Keratinocyte (primary cell): ENCODE results near the gene CHRDL1. TPM values are rescaled to one million over a fixed set of nuclear protein-coding genes. Genes with fewer than 3 reads are reported as not detected.

Source experiments
- DNase-seq: peaks from one replicate; pipeline ENCODE4 v3.0.0-alpha.2; 2011; ENCODE audit warnings: low read depth, missing footprints, low spot score
- FAIRE-seq: peaks from 2 replicates; lab custom pipeline; 2011; peaks lifted over from hg19 to GRCh38; lab: Jason Lieb, UNC
- H2AFZ ChIP-seq: 2 replicates; pipeline ENCODE4 v1.6.0; 2012; ENCODE audit warnings: low read length, control low read depth, inconsistent platforms; ENCODE audit not compliant: control insufficient read depth
- H3K27ac ChIP-seq: 2 replicates; pipeline ENCODE4 v1.5.1; 2011; ENCODE audit warnings: low read length; ENCODE audit not compliant: control insufficient read depth, insufficient read depth
- H3K27me3 ChIP-seq: 3 replicates; pipeline ENCODE4 v1.6.0; 2011; ENCODE audit warnings: low read length; ENCODE audit not compliant: control insufficient read depth, insufficient read depth; ENCODE audit errors: extremely low read depth
- H3K36me3 ChIP-seq, 2 experiments: 2 replicates in 1 of 2; 3 replicates in 1 of 2; pipeline ENCODE4 v1.5.1; 2011; ENCODE audit warnings: low read length in 2 of 2, mild to moderate bottlenecking in 1 of 2; ENCODE audit not compliant: control insufficient read depth in 2 of 2, insufficient read depth in 2 of 2; ENCODE audit errors: extremely low read depth in 1 of 2
- H3K4me1 ChIP-seq: 3 replicates; pipeline ENCODE4 v1.5.1; 2011; ENCODE audit warnings: low read length; ENCODE audit not compliant: control insufficient read depth, insufficient read depth; ENCODE audit errors: extremely low read depth
- H3K4me2 ChIP-seq: 3 replicates; pipeline ENCODE4 v1.6.0; 2011; ENCODE audit warnings: low read depth, low read length; ENCODE audit not compliant: control insufficient read depth, insufficient read depth; ENCODE audit errors: extremely low read depth
- H3K4me3 ChIP-seq, 3 experiments: fragments of 200-600 bp in 1 of 3; sonication (generic) in 1 of 3; 2 replicates in 2 of 3; 3 replicates in 1 of 3; pipeline ENCODE4 v1.5.1; 2011 to 2016; ENCODE audit warnings: low read length in 3 of 3, mild to moderate bottlenecking in 3 of 3, control low read depth in 2 of 3, inconsistent platforms in 1 of 3, low read depth in 1 of 3, mixed read lengths in 1 of 3, mixed run types in 1 of 3, moderate library complexity in 1 of 3; ENCODE audit not compliant: control insufficient read depth in 2 of 3, insufficient read depth in 2 of 3; ENCODE audit errors: extremely low read depth in 1 of 3
- H3K79me2 ChIP-seq: 2 replicates; pipeline ENCODE4 v1.6.0; 2012; ENCODE audit warnings: low read length; ENCODE audit not compliant: control insufficient read depth, insufficient read depth
- H3K9ac ChIP-seq: 3 replicates; pipeline ENCODE4 v1.6.0; 2011; ENCODE audit warnings: low read length; ENCODE audit not compliant: control insufficient read depth, insufficient read depth; ENCODE audit errors: extremely low read depth
- H3K9me1 ChIP-seq: 3 replicates; pipeline ENCODE4 v1.6.0; 2011; ENCODE audit warnings: low read length; ENCODE audit not compliant: control insufficient read depth, insufficient read depth; ENCODE audit errors: extremely low read depth
- H3K9me3 ChIP-seq: 2 replicates; pipeline ENCODE4 v1.5.1; 2012; ENCODE audit warnings: low read depth, low read length; ENCODE audit not compliant: control insufficient read depth
- H4K20me1 ChIP-seq: 3 replicates; pipeline ENCODE4 v1.6.0; 2011; ENCODE audit warnings: low read length; ENCODE audit not compliant: control insufficient read depth, insufficient read depth; ENCODE audit errors: extremely low read depth
- CTCF ChIP-seq, 3 experiments: IDR thresholded peaks in 1 of 3; conservative IDR thresholded peaks in 1 of 3; optimal IDR thresholded peaks in 1 of 3; 2 replicates in 2 of 3; 3 replicates in 1 of 3; pipeline versions ENCODE3 to v1.5.1; 2011; ENCODE audit warnings: low read length in 3 of 3, mild to moderate bottlenecking in 3 of 3, moderate library complexity in 2 of 3, control low read depth in 1 of 3, inconsistent platforms in 1 of 3; ENCODE audit not compliant: insufficient read depth in 2 of 3; ENCODE audit errors: extremely low read depth in 1 of 3
- EZH2 ChIP-seq: IDR thresholded peaks from one replicate; pipeline ENCODE4 v1.6.1; 2012; ENCODE audit warnings: inconsistent platforms, mild to moderate bottlenecking, low read length, moderate library complexity
- dilution Hi-C: fragments of 300-500 bp; cut with MboI; formaldehyde crosslinking; loops from one replicate; pipeline ENCODE4 v1.7.0; 2020; ENCODE audit warnings: low sequenced_read_pairs; ENCODE audit not compliant: extremely low pct_ligation_motif_present
- polyA minus RNA-seq, 3 experiments: library from RNA; depleted of rRNA, polyadenylated mRNA; stranded (reverse); fragments of >200 nt; gene quantifications; 1 replicate in 1 of 3; 2 replicates in 1 of 3; 3 replicates in 1 of 3; pipeline ENCODE4 v1.2.3, GENCODE V29; 2011
- polyA plus RNA-seq, 5 experiments: library from polyadenylated mRNA; depleted of rRNA in 3 of 5; stranded (reverse) in 3 of 5; stranded (forward) in 1 of 5; unstranded in 1 of 5; fragments of >200 nt; gene quantifications; 1 replicate in 1 of 5; 2 replicates in 3 of 5; 3 replicates in 1 of 5; pipeline versions ENCODE4 v1.2.1 to v1.2.3, GENCODE V29; 2011 to 2012; ENCODE audit warnings: missing spikeins in 2 of 5, low read depth in 1 of 5, low replicate concordance in 1 of 5

The CHRDL1 gene, protein sequence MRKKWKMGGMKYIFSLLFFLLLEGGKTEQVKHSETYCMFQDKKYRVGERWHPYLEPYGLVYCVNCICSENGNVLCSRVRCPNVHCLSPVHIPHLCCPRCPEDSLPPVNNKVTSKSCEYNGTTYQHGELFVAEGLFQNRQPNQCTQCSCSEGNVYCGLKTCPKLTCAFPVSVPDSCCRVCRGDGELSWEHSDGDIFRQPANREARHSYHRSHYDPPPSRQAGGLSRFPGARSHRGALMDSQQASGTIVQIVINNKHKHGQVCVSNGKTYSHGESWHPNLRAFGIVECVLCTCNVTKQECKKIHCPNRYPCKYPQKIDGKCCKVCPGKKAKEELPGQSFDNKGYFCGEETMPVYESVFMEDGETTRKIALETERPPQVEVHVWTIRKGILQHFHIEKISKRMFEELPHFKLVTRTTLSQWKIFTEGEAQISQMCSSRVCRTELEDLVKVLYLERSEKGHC
- polyA plus RNA-seq (not detected in 3 replicates), polyA minus RNA-seq (not detected in 3 replicates)
- polyA plus RNA-seq (2011; ENCODE audit: low read depth) = not detected
- not detected in 2 replicates for polyA plus RNA-seq (2011; cell fraction: cytosol; rRNA removed)
- polyA plus RNA-seq (2011; cell fraction: nucleus; rRNA removed) = not detected in 2 replicates
- polyA plus RNA-seq (2012; ENCODE audit: low replicate concordance) = not detected in 2 replicates
- polyA minus RNA-seq (2011; cell fraction: cytosol; rRNA and poly(A)+ RNA removed) = not detected
- polyA minus RNA-seq (2011; cell fraction: nucleus; rRNA and poly(A)+ RNA removed) = not detected in 2 replicates

DNA sequence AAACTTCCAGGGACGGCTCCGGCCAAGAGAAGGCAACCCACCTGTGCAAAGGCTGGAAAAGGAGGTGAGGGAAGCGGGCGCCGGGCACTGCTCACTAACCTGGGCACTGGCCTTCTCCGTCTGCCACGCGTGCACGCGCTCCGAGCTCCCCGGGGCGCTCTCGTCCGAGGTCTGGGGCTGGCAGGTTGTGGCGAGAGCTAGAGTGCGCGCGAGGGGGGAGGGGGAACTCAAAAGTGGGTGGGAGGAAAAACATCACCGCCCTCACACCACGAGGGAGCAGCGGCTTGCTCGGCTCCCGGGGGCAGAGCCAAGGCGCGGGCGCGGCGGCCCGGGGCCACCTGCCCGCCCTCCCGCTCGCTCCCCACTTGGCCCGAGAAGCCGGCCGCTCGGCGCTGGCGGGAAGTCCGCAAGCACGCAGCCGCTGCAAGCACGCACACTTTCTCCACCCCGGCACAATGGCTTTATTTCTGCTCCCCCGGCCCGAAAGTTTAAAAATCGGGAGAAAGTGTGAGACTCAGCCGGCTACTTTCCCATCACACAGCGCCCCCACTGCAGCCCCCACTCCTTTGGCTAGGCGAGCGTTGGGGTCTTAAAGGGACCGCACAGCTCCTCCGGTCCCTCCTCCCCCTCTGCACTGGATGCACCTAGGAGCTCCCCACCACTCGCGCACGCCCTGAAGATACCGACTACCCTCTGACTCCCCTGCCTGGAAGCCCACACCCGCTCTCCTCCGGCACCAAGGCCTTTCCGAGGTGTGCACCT is at the start of gene CHRDL1:
Gene CHRDL1, minus strand, starts transcription at position 173 of the 762 bp plus-strand sequence. CDS start 3,636 bp downstream, outside the sequence.
- Histone ChIP-seq H3K9ac (no peak within 1 kb of the TSS), H3K27me3 (peaks cover 30% of the 10 kb centered on the region), H3K4me1 (no peaks in the 10 kb centered on the region), H3K4me2 (no peak within 1 kb of the TSS), H4K20me1 (no peaks in the 10 kb centered on the region), H3K9me3 (no peaks in the 10 kb centered on the region), H3K79me2 (no peaks in the 10 kb centered on the region), H3K27ac (no peak within 1 kb of the TSS), H2AFZ (no peak within 1 kb of the TSS), H3K9me1 (no peaks in the 10 kb centered on the region), H3K36me3 (no peaks in the 10 kb centered on the region), H3K4me3 (no peak within 1 kb of the TSS)
- dilution Hi-C loops = no loop called here
- DNase-seq (no peak), FAIRE-seq (no peak)
- TF ChIP-seq CTCF (optimal IDR thresholded peaks at IDR 0.05 in 1 of 3, IDR thresholded peaks at IDR 0.05 in 1 of 3, conservative IDR thresholded peaks at IDR 0.05 in 1 of 3; ENCODE audit: extremely low read depth in 1 of 3, insufficient read depth in 2 of 3, low read length in 3 of 3) (no peak), EZH2 (no peak)

GRCh38 chrX:110836982-110837381 is 41.4 kb upstream of the CHRDL1 start:
- H3K9me1 ChIP-seq = no peaks in the 10 kb centered on the region
- H3K4me3 ChIP-seq = no peak overlapping the region
- FAIRE-seq = no peak
- no peaks in the 10 kb centered on the region for H3K36me3 ChIP-seq
- peaks cover 7% of the 10 kb centered on the region for H3K27me3 ChIP-seq
- H3K4me1 ChIP-seq = no peaks in the 10 kb centered on the region
- no peak overlapping the region for H3K27ac ChIP-seq
- no peaks in the 10 kb centered on the region for H3K9me3 ChIP-seq
- dilution Hi-C loops = loop anchor here (25.0 kb wide), 1 partner anchor 400 kb away; no protein-coding TSS in a partner anchor
- H4K20me1 ChIP-seq = no peaks in the 10 kb centered on the region
- no peak overlapping the region for H3K4me2 ChIP-seq
- no peak for DNase-seq
- no peak overlapping the region for H3K9ac ChIP-seq
- TF ChIP-seq CTCF (optimal IDR thresholded peaks at IDR 0.05 in 1 of 3, IDR thresholded peaks at IDR 0.05 in 1 of 3, conservative IDR thresholded peaks at IDR 0.05 in 1 of 3; ENCODE audit: extremely low read depth in 1 of 3, insufficient read depth in 2 of 3, low read length in 3 of 3) = peak in 2 of 3 experiments; percentile 41 to 59
- TF ChIP-seq EZH2 = no peak
- no peaks in the 10 kb centered on the region for H3K79me2 ChIP-seq
- H2AFZ ChIP-seq = no peak overlapping the region
